K562 (cell line): ENCODE results near the gene TBC1D3B. TPM values are rescaled to one million over a fixed set of nuclear protein-coding genes. Genes with fewer than 3 reads are reported as not detected.
"Not testable (repeated sequence)": the region's sequence is repeated elsewhere in the genome, so short reads cannot be mapped to it uniquely, and the experiment has no call there.

ENCODE experiments used
- ATAC-seq: fragments of 200-7000 bp; cut with Tn5 transposase; 3 replicates; pipeline ENCODE4 v1.9.1; 2020; ENCODE audit warnings: moderate library complexity
- BruUV-seq: library from RNA; stranded (reverse); fragments of 400-500 nt; replicated peaks from 2 replicates; lab custom pipeline; 2021; lab: Mats Ljungman, UMichigan
- CTCF ChIA-PET: fragments of 300-600 bp; formaldehyde crosslinking; extraction: SDS; loops from one replicate; lab custom pipeline; 2021; ENCODE audit warnings: low intra/inter-chr PET ratio; lab: Yijun Ruan, JAX
- POLR2A ChIA-PET: fragments of 300-600, 350-650 bp; sonication (Branson Sonifier 250); formaldehyde crosslinking; extraction: SDS; loops from one replicate; lab custom pipeline; 2021; ENCODE audit warnings: antibody characterized with exemption, inconsistent platforms; lab: Yijun Ruan, JAX
- DNase-seq, 4 experiments: peaks; one replicate each; pipeline versions ENCODE4 v3.0.0 to v3.0.0-alpha.2; 2011 to 2018; ENCODE audit warnings: low spot score in 3 of 4, mixed read lengths in 3 of 4; ENCODE audit errors: extremely low read depth in 1 of 4
- FAIRE-seq: peaks from 2 replicates; lab custom pipeline; 2011; peaks lifted over from hg19 to GRCh38; lab: Jason Lieb, UNC
- H2AFZ ChIP-seq: 2 replicates; pipeline ENCODE4 v1.6.0; 2011; ENCODE audit warnings: low read depth, low read length, control low read depth, inconsistent platforms
- H3K27ac ChIP-seq: fragments of 200-600 bp; 3 replicates; pipeline ENCODE4 v1.8.0; 2011; ENCODE audit warnings: low read depth, mild to moderate bottlenecking, control low read depth, inconsistent platforms, low read length, moderate library complexity, mixed read lengths; ENCODE audit errors: extremely low read depth
- H3K27me3 ChIP-seq, 2 experiments: fragments of 300-600 bp in 1 of 2; 2 replicates in 1 of 2; 3 replicates in 1 of 2; pipeline versions ENCODE4 v1.6.0 to v1.8.0; 2011; ENCODE audit warnings: inconsistent platforms in 2 of 2, low read length in 2 of 2, mild to moderate bottlenecking in 1 of 2, mixed read lengths in 1 of 2, moderate library complexity in 1 of 2; ENCODE audit not compliant: control insufficient read depth in 2 of 2, insufficient read depth in 2 of 2
- H3K36me3 ChIP-seq: fragments of 300-600 bp; 3 replicates; pipeline ENCODE4 v1.8.0; 2011; ENCODE audit warnings: mild to moderate bottlenecking, low read length, inconsistent platforms; ENCODE audit not compliant: control insufficient read depth, insufficient read depth
- H3K4me1 ChIP-seq, 2 experiments: fragments of 200-600 bp in 1 of 2; replicated peaks in 1 of 2; 2 replicates in 1 of 2; 3 replicates in 1 of 2; pipeline versions ENCODE4 v1.5.1 to v1.8.0; 2011; ENCODE audit warnings: inconsistent platforms in 2 of 2, low read length in 2 of 2, mild to moderate bottlenecking in 1 of 2, mixed read lengths in 1 of 2, moderate library complexity in 1 of 2; ENCODE audit not compliant: control insufficient read depth in 2 of 2, insufficient read depth in 2 of 2
- H3K4me2 ChIP-seq: 2 replicates; pipeline ENCODE4 v1.6.1; 2011; ENCODE audit warnings: low read length, control low read depth, inconsistent platforms, mixed read lengths; ENCODE audit not compliant: insufficient read depth
- H3K4me3 ChIP-seq: fragments of 200-600 bp; sonication (generic), shearing (Covaris generic); 2 replicates; pipeline ENCODE4 v1.5.1; 2016; ENCODE audit warnings: control low read depth, inconsistent platforms
- H3K79me2 ChIP-seq: fragments of 200-600 bp; 3 replicates; pipeline ENCODE4 v1.8.0; 2011; ENCODE audit warnings: low read length, inconsistent platforms; ENCODE audit not compliant: control insufficient read depth, insufficient read depth
- H3K9ac ChIP-seq, 2 experiments: 2 replicates each; pipeline versions ENCODE4 v1.6.0 to v1.6.1; 2011; ENCODE audit warnings: low read depth in 2 of 2, low read length in 2 of 2, control low read depth in 1 of 2, inconsistent platforms in 1 of 2, mild to moderate bottlenecking in 1 of 2, mixed read lengths in 1 of 2; ENCODE audit not compliant: insufficient read depth in 1 of 2
- H3K9me1 ChIP-seq: one replicate; pipeline ENCODE4 v1.6.0; 2011; ENCODE audit warnings: inconsistent platforms, mild to moderate bottlenecking, low read length, moderate library complexity; ENCODE audit not compliant: control insufficient read depth, insufficient read depth
- H3K9me3 ChIP-seq: replicated peaks from 2 replicates; pipeline ENCODE4 v1.5.1; 2011; ENCODE audit warnings: low read depth, low read length, inconsistent platforms; ENCODE audit not compliant: control insufficient read depth, insufficient read depth
- H4K20me1 ChIP-seq: replicated peaks from 2 replicates; pipeline ENCODE4 v1.6.1; 2011; ENCODE audit warnings: low read length, inconsistent platforms, mixed read lengths; ENCODE audit not compliant: control insufficient read depth, insufficient read depth
- MEIS2 ChIP-seq: fragments of 450-650 bp; IDR thresholded peaks from 2 replicates; pipeline ENCODE4 v1.6.1; 2014; ENCODE audit warnings: mild to moderate bottlenecking; ENCODE audit not compliant: partially characterized antibody
- NFIC ChIP-seq: fragments of 450-650 bp; IDR thresholded peaks from 2 replicates; pipeline ENCODE4 v1.6.1; 2017; ENCODE audit warnings: mild to moderate bottlenecking, inconsistent platforms
- ZNF589 ChIP-seq: fragments of 200-800 bp; sonication (Bioruptor generic); IDR thresholded peaks from 2 replicates; pipeline ENCODE4 v1.6.1; 2016; ENCODE audit warnings: low read depth, missing genetic modification characterization, missing compliant biosample characterization
- WGBS: fragments of 100-300 bp; shearing (Covaris generic); methylation state at CpG from one replicate; pipeline ENCODE4 v1.1.6; 2016; ENCODE audit warnings: low coverage, mixed read lengths; ENCODE audit not compliant: insufficient coverage; ENCODE audit errors: missing lambda C conversion rate; 5-methylcytosine and 5-hydroxymethylcytosine counted together
- in situ Hi-C: fragments of 300-500 bp; cut with MboI; formaldehyde crosslinking; loops from 4 replicates; pipeline ENCODE4 v1.15.0; 2018; ENCODE audit warnings: inconsistent platforms, mixed read lengths
- intact Hi-C: fragments of 100-400 bp; cut with micrococcal nuclease; formaldehyde crosslinking; loops from 2 replicates; pipeline ENCODE4 v1.14.2; 2022
- polyA plus RNA-seq, 8 experiments: library from polyadenylated mRNA; depleted of rRNA in 4 of 8; stranded (reverse) in 5 of 8; unstranded in 3 of 8; fragments of >200 nt; fragmentation: Nextera tagmentation in 2 of 8; fragmentation: Illumina TruSeq in 1 of 8; extraction: Ambion mirVana in 2 of 8; extraction: Trizol in 1 of 8; gene quantifications; 2 replicates each; pipeline versions ENCODE4 v1.2.1 to v1.2.3, GENCODE V29; 2011 to 2014; ENCODE audit warnings: inconsistent platforms in 1 of 8, missing spikeins in 1 of 8
- total RNA-seq, 7 experiments: library from RNA; depleted of rRNA in 6 of 7; stranded (reverse); fragments of >200 nt in 6 of 7; fragmentation: Illumina TruSeq in 2 of 7; extraction: Trizol in 2 of 7; gene quantifications; 2 replicates each; pipeline versions ENCODE4 v1.2.1 to v1.2.3, GENCODE V29; 2011 to 2021; ENCODE audit warnings: low replicate concordance in 1 of 7

The TBC1D3B gene
- total and polyA plus RNA-seq, 9 of the 15 experiments (the other 6 are each of a cell fraction or from before 2014, with no cell fraction given): 0.29 to 0.60 TPM; not detected in 7

DNA sequence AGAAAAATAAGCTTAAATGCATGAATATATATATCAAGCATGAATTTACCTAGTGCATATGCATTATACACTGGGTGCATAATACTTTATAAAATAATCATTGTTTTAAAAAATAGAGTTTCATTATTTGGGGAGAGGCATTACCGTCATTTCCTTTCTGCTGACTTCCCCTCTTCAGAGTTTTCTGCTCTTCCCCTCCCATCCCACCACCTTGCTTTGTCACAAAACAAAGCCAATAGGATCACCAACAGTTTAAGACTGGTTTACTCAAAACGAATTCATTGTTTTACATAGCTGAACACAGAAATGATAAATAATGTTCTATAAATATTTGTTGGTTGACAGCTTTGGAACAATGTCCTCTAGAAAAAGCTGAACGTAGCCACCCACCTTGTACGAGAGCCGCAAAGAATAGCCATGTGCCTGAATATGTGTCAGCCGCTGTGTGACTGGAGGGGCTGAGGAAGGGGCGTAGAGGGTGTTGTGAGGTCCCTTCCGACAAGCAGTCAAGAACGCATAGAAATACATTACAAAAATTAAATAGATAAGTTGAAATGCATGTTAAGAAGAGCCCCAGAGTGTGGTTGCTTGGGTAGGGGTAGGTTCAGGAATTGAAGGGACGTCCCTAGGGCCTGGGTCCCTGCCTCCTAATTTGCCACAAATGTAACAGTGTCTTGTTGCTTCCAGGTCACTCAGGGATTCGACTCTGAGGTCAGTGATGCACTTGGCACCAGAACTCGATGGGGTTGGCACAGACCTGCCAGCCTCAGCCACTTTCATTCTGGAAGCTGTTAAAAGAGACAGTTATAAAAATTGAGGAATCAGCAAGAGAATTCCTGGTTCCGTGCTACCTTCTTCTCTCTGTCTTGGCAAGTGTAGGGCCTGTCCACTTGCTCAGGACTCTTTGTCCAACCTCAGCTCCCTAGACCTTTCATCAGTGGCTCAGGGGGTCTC is 10.7 kb upstream of the TBC1D3B start:
- H3K9me3 ChIP-seq, CTCF ChIA-PET, H3K9ac ChIP-seq, DNase-seq, H2AFZ ChIP-seq, H3K4me2 ChIP-seq, H3K4me3 ChIP-seq, H3K27ac ChIP-seq, FAIRE-seq, H3K79me2 ChIP-seq, POLR2A ChIA-PET, H4K20me1 ChIP-seq, H3K36me3 ChIP-seq, H3K9me1 ChIP-seq, in situ Hi-C loops, ATAC-seq, BruUV-seq, intact Hi-C loops: not testable (repeated sequence)
- H3K27me3 ChIP-seq: peaks cover 12 to 43% of the 10 kb centered on the region in 2 experiments; a peak in 4 of 5 replicates
- WGBS: 2% methylated on average over 13 of the region's 13 CpGs
- peaks cover 0 to 14% of the 10 kb centered on the region in 2 experiments; a peak in 2 of 5 replicates for H3K4me1 ChIP-seq
- TF ChIP-seq ZNF589 (CRISPR knock-in tag): 0 out of 2 replicates have a peak, but pooled peaks have one; percentile 23

DNA sequence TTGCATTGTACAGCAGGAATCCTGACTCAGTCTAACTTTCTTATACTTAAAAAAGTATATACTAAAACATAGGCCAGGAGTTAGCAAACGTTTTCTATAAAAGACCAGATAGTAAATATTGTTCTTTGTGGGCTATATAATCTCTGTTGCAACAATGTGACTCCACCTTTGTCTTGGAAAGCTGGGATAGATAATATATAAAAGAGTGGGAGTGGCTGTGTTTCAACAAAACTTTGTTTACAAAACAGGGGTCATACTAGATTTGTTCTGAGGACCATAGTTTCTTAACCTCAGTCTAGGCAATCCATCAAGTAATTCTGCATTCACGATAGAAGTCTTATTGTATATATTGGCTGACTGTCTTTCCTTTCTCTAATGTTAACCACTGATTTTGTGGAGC is 9.0 kb upstream of the TBC1D3B start:
- H4K20me1 ChIP-seq: peaks cover 7% of the 10 kb centered on the region; the same call in 1 of the 2 replicates
- no peaks in the 10 kb centered on the region for H3K79me2 ChIP-seq
- H2AFZ ChIP-seq: no peak overlapping the region
- FAIRE-seq (no peak), ATAC-seq (no peak), DNase-seq (no peak)
- no peaks in the 10 kb centered on the region for H3K9me3 ChIP-seq
- CTCF ChIA-PET: no interaction called here
- in situ Hi-C loops (no loop called here), intact Hi-C loops (no loop called here)
- POLR2A ChIA-PET: interaction anchor here (0.5 kb wide), 1 partner anchor 10 kb away, joined by 4 read pairs; no protein-coding TSS in a partner anchor
- BruUV-seq: no TSS peak
- WGBS: 2% methylated on average over 2 of the region's 2 CpGs
- no peaks in the 10 kb centered on the region for H3K9me1 ChIP-seq
- H3K27ac ChIP-seq: no peak overlapping the region
- H3K4me2 ChIP-seq: no peak overlapping the region
- H3K9ac ChIP-seq: no peak overlapping the region
- H3K4me1 ChIP-seq: peaks cover 0 to 14% of the 10 kb centered on the region in 2 experiments; a peak in 2 of 5 replicates
- H3K27me3 ChIP-seq: peaks cover 8 to 42% of the 10 kb centered on the region in 2 experiments; a peak in 4 of 5 replicates
- no peak overlapping the region for H3K4me3 ChIP-seq
- H3K36me3 ChIP-seq: no peaks in the 10 kb centered on the region
- TF ChIP-seq NFIC: no peak
- no peak for TF ChIP-seq MEIS2
